Esophagus muscularis mucosa (tissue), 3 donors: ENCODE measurements around the gene PTGIS.

ENCODE experiments used
- CTCF ChIP-seq, 3 experiments: fragments of 200-600 bp in 2 of 3; fragments of 450-650 bp in 1 of 3; sonication (generic) in 2 of 3; IDR thresholded peaks; one replicate each; pipeline ENCODE4 v1.5.1; 2017 to 2019; ENCODE audit warnings: antibody characterized with exemption in 3 of 3, mild to moderate bottlenecking in 2 of 3, moderate library complexity in 1 of 3
- POLR2A ChIP-seq: fragments of 450-650 bp; IDR thresholded peaks from one replicate; pipeline ENCODE4 v1.6.1; 2017; ENCODE audit warnings: antibody characterized with exemption, moderate library complexity, mild to moderate bottlenecking, low read depth
- POLR2AphosphoS5 ChIP-seq, 2 donors: sonication (generic); formaldehyde crosslinking; IDR thresholded peaks; one replicate each; pipeline ENCODE4 v1.6.1; 2017; ENCODE audit warnings: antibody characterized with exemption in 2 of 2

GRCh38 chr20:49541733-49542513, 26.0 kb downstream of the PTGIS start:
- TF ChIP-seq CTCF (IDR thresholded peaks at IDR 0.05) (peak; percentile 79 to 94 (median 82)), POLR2A (no peak), POLR2AphosphoS5 (IDR thresholded peaks at IDR 0.05) (no peak)
